Tibial nerve (tissue), 4 donors: ENCODE measurements around the gene GPANK1. TPM values are rescaled to one million over a fixed set of nuclear protein-coding genes. Genes with fewer than 3 reads are reported as not detected.
A peak's percentile ranks its signal among the peaks of the same experiment; 100 is the strongest.

Experiments used
- DNase-seq, 2 donors: peaks; one replicate each; pipeline ENCODE4 v3.0.0-alpha.2; 2019; ENCODE audit warnings: low spot score in 2 of 2
- H3K27ac ChIP-seq, 4 donors: fragments of 200-600 bp; sonication (generic) in 3 of 4; one replicate each; pipeline ENCODE4 v1.5.1; 2017 to 2019; ENCODE audit warnings: mild to moderate bottlenecking in 1 of 4
- H3K27me3 ChIP-seq, 2 donors: fragments of 200-600 bp; sonication (generic) in 1 of 2; one replicate each; pipeline versions ENCODE4 v1.5.1 to v1.6.0; 2017 to 2019
- H3K36me3 ChIP-seq, 3 donors: fragments of 200-600 bp; sonication (generic); one replicate each; pipeline ENCODE4 v1.5.1; 2018 to 2019
- H3K4me1 ChIP-seq, 4 donors: fragments of 200-600 bp; sonication (generic) in 3 of 4; one replicate each; pipeline ENCODE4 v1.5.1; 2017 to 2019
- H3K4me3 ChIP-seq, 4 donors: fragments of 200-600 bp; sonication (generic) in 3 of 4; one replicate each; pipeline ENCODE4 v1.5.1; 2017 to 2019; ENCODE audit warnings: mild to moderate bottlenecking in 1 of 4, moderate library complexity in 1 of 4
- H3K9me3 ChIP-seq, 4 donors: fragments of 200-600 bp; sonication (generic) in 3 of 4; one replicate each; pipeline ENCODE4 v1.5.1; 2017 to 2019
- CTCF ChIP-seq, 5 experiments: fragments of 200-600 bp in 3 of 5; fragments of 450-650 bp in 2 of 5; sonication (generic) in 3 of 5; IDR thresholded peaks; one replicate each; pipeline ENCODE4 v1.5.1; 2016 to 2019; ENCODE audit warnings: antibody characterized with exemption in 5 of 5, mild to moderate bottlenecking in 3 of 5, moderate library complexity in 2 of 5
- EP300 ChIP-seq, 2 donors: sonication (generic); formaldehyde crosslinking; IDR thresholded peaks; one replicate each; pipeline ENCODE4 v1.6.1; 2017; ENCODE audit warnings: antibody characterized with exemption in 2 of 2, mild to moderate bottlenecking in 1 of 2
- POLR2A ChIP-seq, 2 donors: fragments of 450-650 bp; IDR thresholded peaks; one replicate each; pipeline ENCODE4 v1.6.1; 2017; ENCODE audit warnings: antibody characterized with exemption in 2 of 2, mild to moderate bottlenecking in 2 of 2, moderate library complexity in 2 of 2
- WGBS, 2 donors: methylation state at CpG; one replicate each; pipeline ENCODE4 v1.1.5; 2018; 5-methylcytosine and 5-hydroxymethylcytosine counted together
- total RNA-seq, 4 donors: library from RNA; depleted of rRNA; stranded (reverse); fragments of >200 nt; gene quantifications; one replicate each; pipeline ENCODE4 v1.1.0, GENCODE V29; 2016

GPANK1 gene
- total RNA-seq, 4 donors from 2014 or later = 18.8 to 30.0 (median 26.5) TPM

DNA sequence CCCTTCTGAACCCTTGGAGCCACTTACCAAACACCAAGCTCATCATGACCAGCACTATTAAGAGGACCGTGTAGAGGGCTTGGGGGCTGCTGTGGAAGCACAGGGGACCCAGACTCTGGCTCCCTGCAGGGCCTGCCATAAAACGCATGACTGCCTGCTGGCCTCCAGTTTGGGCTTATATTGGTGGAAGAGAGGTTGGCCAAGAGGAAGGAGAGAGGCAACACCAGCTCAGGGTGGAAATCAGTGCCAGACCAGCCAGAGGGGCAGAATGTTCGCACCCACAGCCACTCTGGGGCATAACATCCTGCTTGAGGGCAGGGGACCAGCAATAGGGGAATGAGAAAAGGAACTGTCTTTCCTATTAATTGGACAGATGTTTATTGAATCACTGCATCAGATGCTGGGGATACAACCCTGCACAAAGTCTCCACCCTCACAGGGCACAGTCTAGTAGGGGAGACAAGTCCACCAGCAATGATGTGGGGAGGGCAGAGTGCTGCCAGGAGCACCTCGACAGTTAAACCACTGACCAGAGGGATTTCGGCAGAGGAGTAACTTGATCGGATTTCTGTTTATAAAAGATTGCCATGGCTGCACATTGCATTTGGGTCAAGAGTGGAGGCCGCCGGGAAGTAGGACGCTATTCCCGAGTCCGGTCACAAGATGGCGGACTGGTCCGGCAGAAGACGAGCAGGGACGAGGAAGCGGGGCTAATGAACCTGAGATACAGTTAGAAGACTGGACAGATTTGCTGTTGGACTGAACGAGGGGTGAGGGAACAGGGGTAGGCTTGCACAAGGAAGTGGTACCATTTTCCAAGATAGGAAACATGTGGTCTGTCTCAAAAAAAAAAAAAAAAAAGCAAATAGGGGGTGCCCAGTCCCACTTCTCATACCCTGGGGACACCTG lies 15.7 kb upstream of the GPANK1 start, which contains the start of gene LY6G5C:
TSS of gene LY6G5C (minus strand) at position 842 of the 909 bp plus-strand sequence. CDS start at position 148, 694 bp downstream.
- DNase-seq = peak; percentile 70 to 85
- Histone ChIP-seq H3K36me3 (peaks cover 0 to 4% (median 0%) of the 10 kb centered on the region in 3 donors), H3K4me1 (peaks cover 0 to 35% (median 4%) of the 10 kb centered on the region in 4 donors), H3K4me3 (peak within 1 kb of the TSS; percentile 36 to 60 (median 44)), H3K9me3 (no peaks in the 10 kb centered on the region), H3K27me3 (no peaks in the 10 kb centered on the region), H3K27ac (peak within 1 kb of the TSS; percentile 51 to 84 (median 69))
- TF ChIP-seq POLR2A (IDR thresholded peaks at IDR 0.05) (no peak), EP300 (IDR thresholded peaks at IDR 0.05) (peak in 1 of 2 donors; percentile 60), CTCF (IDR thresholded peaks at IDR 0.05) (peak; percentile 65 to 87 (median 74))
- WGBS, 2 donors = 11 to 13% methylated on average over 17 of the region's 17 CpGs

- Histone ChIP-seq H3K9me3 (no peaks in the 10 kb centered on the region), H3K4me3 (no peak overlapping the region), H3K27ac (no peak overlapping the region), H3K36me3 (peaks cover 0 to 19% (median 5%) of the 10 kb centered on the region in 3 donors), H3K27me3 (no peaks in the 10 kb centered on the region), H3K4me1 (peaks cover 0 to 26% (median 2%) of the 10 kb centered on the region in 4 donors)
- 63 to 71% methylated on average over 8 of the region's 8 CpGs for WGBS, 2 donors
- TF ChIP-seq CTCF (IDR thresholded peaks at IDR 0.05) (no peak), EP300 (IDR thresholded peaks at IDR 0.05) (no peak), POLR2A (IDR thresholded peaks at IDR 0.05) (no peak)
- DNase-seq = no peak
These were observed 13.2 kb upstream of the GPANK1 start for GRCh38 chr6:31677955-31678354.

DNA sequence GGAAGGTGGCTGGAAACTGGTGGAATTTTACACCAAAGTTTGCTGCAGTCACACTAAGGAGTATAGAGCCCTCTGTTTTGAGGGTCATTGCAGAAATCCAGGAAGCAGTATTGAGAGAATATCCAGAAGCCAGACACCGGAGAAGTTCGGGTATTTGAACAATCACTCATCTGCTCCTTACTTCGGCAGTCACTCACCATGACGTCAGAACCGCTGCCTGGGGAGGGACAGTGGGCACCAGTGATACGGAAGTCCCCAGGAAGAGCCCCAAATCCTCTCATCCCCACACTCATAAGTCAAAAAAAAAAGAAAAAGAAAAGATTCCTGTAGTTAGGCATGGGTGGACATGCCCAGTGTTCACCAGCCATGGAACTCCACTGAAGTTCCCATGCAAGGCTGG lies 12.1 kb upstream of the GPANK1 start:
- no peaks in the 10 kb centered on the region for H3K27me3 ChIP-seq
- no peaks in the 10 kb centered on the region for H3K9me3 ChIP-seq
- TF ChIP-seq EP300 (IDR thresholded peaks at IDR 0.05) (no peak), CTCF (IDR thresholded peaks at IDR 0.05) (no peak), POLR2A (IDR thresholded peaks at IDR 0.05) (no peak)
- H3K4me3 ChIP-seq = no peak overlapping the region
- no peak overlapping the region for H3K27ac ChIP-seq
- DNase-seq = no peak
- H3K4me1 ChIP-seq = peaks cover 0 to 18% (median 2%) of the 10 kb centered on the region in 4 donors
- 67 to 73% methylated on average over 6 of the region's 6 CpGs for WGBS, 2 donors
- H3K36me3 ChIP-seq = peaks cover 0 to 30% (median 13%) of the 10 kb centered on the region in 3 donors

- Histone ChIP-seq H3K4me3 (no peak overlapping the region), H3K4me1 (peaks cover 0 to 14% (median 2%) of the 10 kb centered on the region in 4 donors), H3K36me3 (peaks cover 0 to 34% (median 16%) of the 10 kb centered on the region in 3 donors), H3K9me3 (no peaks in the 10 kb centered on the region), H3K27me3 (no peaks in the 10 kb centered on the region), H3K27ac (no peak overlapping the region)
- TF ChIP-seq CTCF (IDR thresholded peaks at IDR 0.05) (no peak), POLR2A (IDR thresholded peaks at IDR 0.05) (no peak), EP300 (IDR thresholded peaks at IDR 0.05) (no peak)
- DNase-seq = no peak
- 72 to 82% methylated on average over 4 of the region's 4 CpGs for WGBS, 2 donors
These were observed 11.6 kb upstream of the GPANK1 start for GRCh38 chr6:31676322-31676903.
